ENCODE measurements around the gene CYP4X1. TPM values are rescaled to one million over a fixed set of nuclear protein-coding genes. Genes with fewer than 3 reads are reported as not detected.
"Not testable (repeated sequence)": the region's sequence is repeated elsewhere in the genome, so short reads cannot be mapped to it uniquely, and the experiment has no call there.

CYP4X1 gene
- polyA plus RNA-seq, 1 of the 3 experiments (the other 2 are of a cell fraction), result 0.67 TPM

GRCh38 chr1:47069080-47069479 is 45.6 kb downstream of the CYP4X1 start:
- H3K79me2 ChIP-seq (ENCODE audit: insufficient read depth); H3K4me3 ChIP-seq (ENCODE audit: low read depth in 2 of 2, low read length in 1 of 2); H3K9me3 ChIP-seq; DNase-seq; H3F3A ChIP-seq (replicated peaks; ENCODE audit: insufficient read depth); H3K4me1 ChIP-seq (ENCODE audit: control insufficient read depth in 1 of 2, insufficient read depth in 2 of 2, low read depth in 1 of 2, low read length in 1 of 2); H3K36me3 ChIP-seq (replicated peaks in 1 of 2; ENCODE audit: control insufficient read depth in 1 of 2, insufficient read depth in 2 of 2, low read length in 1 of 2); H3K4me2 ChIP-seq; H3K27ac ChIP-seq (ENCODE audit: low read depth in 2 of 2, low read length in 1 of 2); POLR2A ChIA-PET; H3K9me2 ChIP-seq; CTCF ChIA-PET; H3K9ac ChIP-seq; H4K20me1 ChIP-seq (ENCODE audit: insufficient read depth); H3K27me3 ChIP-seq (ENCODE audit: insufficient read depth); H2AFZ ChIP-seq (ENCODE audit: low read depth): not testable (repeated sequence)
- 0% methylated on average over 3 of the region's 4 CpGs for WGBS (ENCODE audit: low lambda C conversion rate)
- 0 out of 2 replicates have a peak, but pooled peaks have one; percentile 2 for TF ChIP-seq PBX3 (IDR thresholded peaks at IDR 0.05)
- peak; percentile 51 for TF ChIP-seq TCF12 (IDR thresholded peaks at IDR 0.05)
- TF ChIP-seq FOSL2 (IDR thresholded peaks at IDR 0.05; ENCODE audit: borderline replicate concordance, low read depth), result peak; percentile 35; the same call in 1 of the 2 replicates

GRCh38 chr1:47069509-47069908 is 46.0 kb downstream of the CYP4X1 start:
- POLR2A ChIA-PET; DNase-seq; H3K9me2 ChIP-seq; H3K79me2 ChIP-seq (ENCODE audit: insufficient read depth); H4K20me1 ChIP-seq (ENCODE audit: insufficient read depth); H3K36me3 ChIP-seq (replicated peaks in 1 of 2; ENCODE audit: control insufficient read depth in 1 of 2, insufficient read depth in 2 of 2, low read length in 1 of 2); H3K27ac ChIP-seq (ENCODE audit: low read depth in 2 of 2, low read length in 1 of 2); CTCF ChIA-PET; H3F3A ChIP-seq (replicated peaks; ENCODE audit: insufficient read depth); H3K4me2 ChIP-seq; H3K27me3 ChIP-seq (ENCODE audit: insufficient read depth); H2AFZ ChIP-seq (ENCODE audit: low read depth); H3K4me3 ChIP-seq (ENCODE audit: low read depth in 2 of 2, low read length in 1 of 2); H3K9ac ChIP-seq; H3K9me3 ChIP-seq; H3K4me1 ChIP-seq (ENCODE audit: control insufficient read depth in 1 of 2, insufficient read depth in 2 of 2, low read depth in 1 of 2, low read length in 1 of 2): not testable (repeated sequence)

- H3K4me2 ChIP-seq; H2AFZ ChIP-seq (ENCODE audit: low read depth); DNase-seq; H3K4me3 ChIP-seq (ENCODE audit: low read depth in 2 of 2, low read length in 1 of 2); H3K9me2 ChIP-seq; H4K20me1 ChIP-seq (ENCODE audit: insufficient read depth); H3K4me1 ChIP-seq (ENCODE audit: control insufficient read depth in 1 of 2, insufficient read depth in 2 of 2, low read depth in 1 of 2, low read length in 1 of 2); H3K27me3 ChIP-seq (ENCODE audit: insufficient read depth); POLR2A ChIA-PET; H3K79me2 ChIP-seq (ENCODE audit: insufficient read depth); CTCF ChIA-PET; H3K9me3 ChIP-seq; H3K36me3 ChIP-seq (replicated peaks in 1 of 2; ENCODE audit: control insufficient read depth in 1 of 2, insufficient read depth in 2 of 2, low read length in 1 of 2); H3K9ac ChIP-seq; H3F3A ChIP-seq (replicated peaks; ENCODE audit: insufficient read depth); H3K27ac ChIP-seq (ENCODE audit: low read depth in 2 of 2, low read length in 1 of 2): not testable (repeated sequence)
- WGBS (ENCODE audit: low lambda C conversion rate), result under 1% methylated on average over 3 of the region's 3 CpGs
- TF ChIP-seq RAD21 (IDR thresholded peaks at IDR 0.05; ENCODE audit: low read length), result peak; percentile 40; the same call in 1 of the 2 replicates
- peak; percentile 75 for TF ChIP-seq CTCF (IDR thresholded peaks at IDR 0.05)
Observed at GRCh38 chr1:47089356-47089755, 65.9 kb downstream of the CYP4X1 start.
